Suprapubic skin (tissue), 4 donors: ENCODE data around the gene ARL14. TPM values are rescaled to one million over a fixed set of nuclear protein-coding genes. Genes with fewer than 3 reads are reported as not detected.

ENCODE experiments used
- DNase-seq, 2 donors: peaks; one replicate each; pipeline ENCODE4 v3.0.0-alpha.2; 2019; ENCODE audit warnings: low spot score in 2 of 2
- H3K27ac ChIP-seq: fragments of 200-600 bp; sonication (generic); one replicate; pipeline ENCODE4 v1.5.1; 2019
- H3K27me3 ChIP-seq: fragments of 200-600 bp; sonication (generic); one replicate; pipeline ENCODE4 v1.5.1; 2019
- H3K36me3 ChIP-seq: fragments of 200-600 bp; sonication (generic); one replicate; pipeline ENCODE4 v1.5.1; 2019
- H3K4me1 ChIP-seq: fragments of 200-600 bp; sonication (generic); one replicate; pipeline ENCODE4 v1.5.1; 2019
- H3K4me3 ChIP-seq: fragments of 200-600 bp; sonication (generic); one replicate; pipeline ENCODE4 v1.5.1; 2019; ENCODE audit warnings: mild to moderate bottlenecking
- H3K9me3 ChIP-seq: fragments of 200-600 bp; sonication (generic); one replicate; pipeline ENCODE4 v1.5.1; 2019
- EP300 ChIP-seq: sonication (generic); formaldehyde crosslinking; IDR thresholded peaks from one replicate; pipeline ENCODE4 v1.6.1; 2017; ENCODE audit warnings: antibody characterized with exemption
- POLR2A ChIP-seq, 2 donors: fragments of 450-650 bp; IDR thresholded peaks; one replicate each; pipeline ENCODE4 v1.6.1; 2017; ENCODE audit warnings: antibody characterized with exemption in 2 of 2, mild to moderate bottlenecking in 2 of 2, moderate library complexity in 2 of 2
- POLR2AphosphoS5 ChIP-seq, 3 donors: sonication (generic); formaldehyde crosslinking; IDR thresholded peaks; one replicate each; pipeline ENCODE4 v1.6.1; 2017; ENCODE audit warnings: antibody characterized with exemption in 3 of 3
- WGBS: methylation state at CpG from one replicate; pipeline ENCODE4 v1.1.5; 2018; 5-methylcytosine and 5-hydroxymethylcytosine counted together
- total RNA-seq, 4 donors: library from RNA; depleted of rRNA; stranded (reverse); fragments of >200 nt; gene quantifications; one replicate each; pipeline ENCODE4 v1.1.0, GENCODE V29; 2016
- TF ChIP-seq, protein P1 (sequence below), 2 donors: fragments of 200-600 bp in 1 of 2; fragments of 450-650 bp in 1 of 2; sonication (generic) in 1 of 2; IDR thresholded peaks; one replicate each; pipeline ENCODE4 v1.5.1; 2016 to 2019; ENCODE audit warnings: antibody characterized with exemption in 2 of 2, mild to moderate bottlenecking in 1 of 2, moderate library complexity in 1 of 2

Gene ARL14
- total RNA-seq, 4 donors from 2014 or later = not detected

GRCh38 chr3:160653512-160653911 is 23.4 kb upstream of the ARL14 start:
- Histone ChIP-seq H3K27me3 (no peaks in the 10 kb centered on the region), H3K4me1 (no peaks in the 10 kb centered on the region), H3K4me3 (no peak overlapping the region), H3K36me3 (no peaks in the 10 kb centered on the region), H3K9me3 (no peaks in the 10 kb centered on the region), H3K27ac (no peak overlapping the region)
- DNase-seq = no peak
- TF ChIP-seq, protein P1, sequence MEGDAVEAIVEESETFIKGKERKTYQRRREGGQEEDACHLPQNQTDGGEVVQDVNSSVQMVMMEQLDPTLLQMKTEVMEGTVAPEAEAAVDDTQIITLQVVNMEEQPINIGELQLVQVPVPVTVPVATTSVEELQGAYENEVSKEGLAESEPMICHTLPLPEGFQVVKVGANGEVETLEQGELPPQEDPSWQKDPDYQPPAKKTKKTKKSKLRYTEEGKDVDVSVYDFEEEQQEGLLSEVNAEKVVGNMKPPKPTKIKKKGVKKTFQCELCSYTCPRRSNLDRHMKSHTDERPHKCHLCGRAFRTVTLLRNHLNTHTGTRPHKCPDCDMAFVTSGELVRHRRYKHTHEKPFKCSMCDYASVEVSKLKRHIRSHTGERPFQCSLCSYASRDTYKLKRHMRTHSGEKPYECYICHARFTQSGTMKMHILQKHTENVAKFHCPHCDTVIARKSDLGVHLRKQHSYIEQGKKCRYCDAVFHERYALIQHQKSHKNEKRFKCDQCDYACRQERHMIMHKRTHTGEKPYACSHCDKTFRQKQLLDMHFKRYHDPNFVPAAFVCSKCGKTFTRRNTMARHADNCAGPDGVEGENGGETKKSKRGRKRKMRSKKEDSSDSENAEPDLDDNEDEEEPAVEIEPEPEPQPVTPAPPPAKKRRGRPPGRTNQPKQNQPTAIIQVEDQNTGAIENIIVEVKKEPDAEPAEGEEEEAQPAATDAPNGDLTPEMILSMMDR (IDR thresholded peaks at IDR 0.05) = no peak
- TF ChIP-seq POLR2AphosphoS5 (IDR thresholded peaks at IDR 0.05) (no peak), EP300 (no peak), POLR2A (IDR thresholded peaks at IDR 0.05) (no peak)

- H3K9me3 ChIP-seq = no peaks in the 10 kb centered on the region
- 66% methylated on average over 5 of the region's 5 CpGs for WGBS
- H3K4me1 ChIP-seq = no peaks in the 10 kb centered on the region
- H3K4me3 ChIP-seq = no peak overlapping the region
- TF ChIP-seq POLR2AphosphoS5 (IDR thresholded peaks at IDR 0.05) = no peak
- TF ChIP-seq, protein P1 (IDR thresholded peaks at IDR 0.05) = no peak
- H3K27ac ChIP-seq = no peak overlapping the region
- no peak for DNase-seq
- no peaks in the 10 kb centered on the region for H3K27me3 ChIP-seq
- no peaks in the 10 kb centered on the region for H3K36me3 ChIP-seq
Measured at GRCh38 chr3:160660902-160661301, 16.1 kb upstream of the ARL14 start.

GRCh38 chr3:160661660-160662059 is 15.3 kb upstream of the ARL14 start:
- 54% methylated on average over 1 of the region's 1 CpG for WGBS
- DNase-seq = no peak
- Histone ChIP-seq H3K27me3 (no peaks in the 10 kb centered on the region), H3K4me3 (no peak overlapping the region), H3K4me1 (no peaks in the 10 kb centered on the region), H3K9me3 (no peaks in the 10 kb centered on the region), H3K27ac (no peak overlapping the region), H3K36me3 (no peaks in the 10 kb centered on the region)
- TF ChIP-seq POLR2A (IDR thresholded peaks at IDR 0.05) (no peak), EP300 (no peak), POLR2AphosphoS5 (IDR thresholded peaks at IDR 0.05) (no peak)
- TF ChIP-seq, protein P1 (IDR thresholded peaks at IDR 0.05) = no peak

DNA sequence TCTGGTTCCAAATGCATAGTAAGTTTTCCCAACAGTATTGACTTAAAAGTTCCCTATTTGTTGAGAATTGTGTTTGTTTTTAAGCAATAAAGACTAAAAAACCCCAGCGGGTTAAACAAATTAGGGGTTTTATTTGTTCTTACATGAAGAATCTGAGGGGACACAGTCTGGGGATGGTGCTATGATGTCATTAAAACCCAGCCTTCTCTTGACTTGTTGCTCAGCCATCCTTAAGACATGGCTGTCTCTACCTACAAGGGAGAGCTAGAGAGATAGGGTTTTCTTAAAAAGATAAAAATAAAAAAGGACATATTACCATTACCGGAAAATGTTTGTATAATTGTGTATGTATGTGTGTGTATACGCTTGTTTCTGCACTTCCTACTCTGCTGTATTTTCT is 11.7 kb upstream of the ARL14 start:
- TF ChIP-seq, protein P1 (IDR thresholded peaks at IDR 0.05) = no peak
- TF ChIP-seq POLR2A (IDR thresholded peaks at IDR 0.05) = no peak
- TF ChIP-seq POLR2AphosphoS5 (IDR thresholded peaks at IDR 0.05) = no peak
- no peak for TF ChIP-seq EP300
- H3K4me3 ChIP-seq = no peak overlapping the region
- DNase-seq = no peak
- no peaks in the 10 kb centered on the region for H3K4me1 ChIP-seq
- no peaks in the 10 kb centered on the region for H3K27me3 ChIP-seq
- WGBS = 93% methylated on average over 3 of the region's 3 CpGs
- no peaks in the 10 kb centered on the region for H3K9me3 ChIP-seq
- no peak overlapping the region for H3K27ac ChIP-seq
- H3K36me3 ChIP-seq = no peaks in the 10 kb centered on the region

DNA sequence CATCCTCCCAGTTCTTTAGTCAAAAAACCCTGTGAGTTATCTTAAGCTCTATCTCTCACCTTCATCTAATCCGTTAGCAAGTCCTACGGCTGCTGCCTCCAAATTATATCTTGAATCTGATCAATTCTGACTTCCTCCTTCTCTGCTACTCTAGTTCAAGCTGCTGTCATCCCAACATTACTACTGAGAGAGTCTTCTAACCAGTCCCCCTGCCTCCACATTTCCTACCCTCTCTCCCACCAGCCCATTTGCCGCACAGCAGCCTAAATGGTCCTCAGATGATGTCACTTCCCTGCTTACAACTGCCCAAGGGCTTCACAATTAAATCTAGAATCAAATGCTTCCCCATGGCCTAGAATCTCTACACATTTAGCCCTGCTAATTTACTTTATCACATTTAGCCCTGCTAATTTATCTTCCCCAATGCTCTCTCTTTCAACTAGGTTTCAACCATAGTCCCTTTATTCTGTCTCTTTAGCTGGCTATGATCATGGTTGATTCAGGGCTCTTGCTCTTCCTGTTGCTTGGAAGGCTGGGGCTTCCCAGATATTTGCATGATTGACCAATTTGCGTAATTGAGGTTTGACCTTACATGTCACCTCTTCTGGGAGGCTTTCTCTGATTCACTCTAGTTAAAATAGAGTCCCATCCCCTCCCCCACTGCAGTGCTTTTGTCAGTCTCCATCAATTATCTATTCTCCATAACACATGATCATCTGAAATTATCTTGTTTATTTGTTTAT is 11.0 kb upstream of the ARL14 start:
- no peak overlapping the region for H3K4me3 ChIP-seq
- H3K36me3 ChIP-seq = no peaks in the 10 kb centered on the region
- H3K27ac ChIP-seq = no peak overlapping the region
- DNase-seq = no peak
- H3K9me3 ChIP-seq = no peaks in the 10 kb centered on the region
- TF ChIP-seq EP300 = no peak
- no peak for TF ChIP-seq POLR2AphosphoS5 (IDR thresholded peaks at IDR 0.05)
- TF ChIP-seq POLR2A (IDR thresholded peaks at IDR 0.05) = no peak
- TF ChIP-seq, protein P1 (IDR thresholded peaks at IDR 0.05) = no peak
- 58% methylated on average over 4 of the region's 4 CpGs for WGBS
- no peaks in the 10 kb centered on the region for H3K4me1 ChIP-seq
- no peaks in the 10 kb centered on the region for H3K27me3 ChIP-seq
